ENCODE measurements around the gene ZNF319.
"Not testable (repeated sequence)": the region's sequence is repeated elsewhere in the genome, so short reads cannot be mapped to it uniquely, and the experiment has no call there.

ZNF319 gene

DNA sequence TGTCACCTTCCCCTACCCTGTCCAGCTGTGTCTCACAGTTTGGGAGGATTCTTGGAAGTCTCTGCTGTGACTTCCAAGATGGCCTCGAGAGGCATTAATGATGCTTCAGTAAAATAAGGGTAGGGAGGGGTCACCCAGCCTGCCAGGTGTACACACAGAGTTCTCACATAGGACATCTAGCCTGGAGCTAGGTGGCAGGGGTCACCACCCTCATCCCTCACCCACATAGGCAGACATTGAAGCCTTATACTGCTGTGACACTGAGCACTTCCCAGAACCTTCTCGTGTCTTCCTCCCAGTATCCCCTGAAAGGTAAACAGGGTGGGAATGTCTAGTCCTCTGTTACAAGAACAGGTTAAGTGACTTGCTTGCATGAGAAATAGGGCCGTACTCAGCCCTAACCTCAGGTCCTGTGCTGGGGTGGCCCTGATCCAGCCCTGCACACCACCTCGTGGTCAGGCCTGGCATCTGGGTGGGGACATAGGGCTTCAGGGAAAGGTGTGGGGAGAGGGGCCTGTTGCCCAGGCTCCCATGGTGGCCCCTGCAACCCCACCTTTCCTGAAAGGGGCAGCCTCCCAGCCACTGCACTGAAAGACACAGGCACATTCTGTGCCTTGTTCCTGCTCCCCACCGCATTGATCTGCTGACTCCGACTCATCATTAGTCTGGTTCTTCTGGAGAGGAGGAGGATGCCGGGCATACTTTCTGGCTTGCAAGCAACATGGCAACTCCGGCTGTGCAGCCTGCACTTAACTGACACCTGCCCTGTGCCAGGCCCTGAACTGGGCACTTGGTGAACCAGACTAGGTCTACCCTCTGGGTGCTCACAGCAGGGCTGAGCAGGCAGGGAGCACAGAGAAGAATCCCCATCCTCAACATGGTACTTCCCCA is 21.4 kb upstream of the ZNF319 start:
- DNase-seq (ENCODE audit: low read depth, low spot score), result no peak

DNA sequence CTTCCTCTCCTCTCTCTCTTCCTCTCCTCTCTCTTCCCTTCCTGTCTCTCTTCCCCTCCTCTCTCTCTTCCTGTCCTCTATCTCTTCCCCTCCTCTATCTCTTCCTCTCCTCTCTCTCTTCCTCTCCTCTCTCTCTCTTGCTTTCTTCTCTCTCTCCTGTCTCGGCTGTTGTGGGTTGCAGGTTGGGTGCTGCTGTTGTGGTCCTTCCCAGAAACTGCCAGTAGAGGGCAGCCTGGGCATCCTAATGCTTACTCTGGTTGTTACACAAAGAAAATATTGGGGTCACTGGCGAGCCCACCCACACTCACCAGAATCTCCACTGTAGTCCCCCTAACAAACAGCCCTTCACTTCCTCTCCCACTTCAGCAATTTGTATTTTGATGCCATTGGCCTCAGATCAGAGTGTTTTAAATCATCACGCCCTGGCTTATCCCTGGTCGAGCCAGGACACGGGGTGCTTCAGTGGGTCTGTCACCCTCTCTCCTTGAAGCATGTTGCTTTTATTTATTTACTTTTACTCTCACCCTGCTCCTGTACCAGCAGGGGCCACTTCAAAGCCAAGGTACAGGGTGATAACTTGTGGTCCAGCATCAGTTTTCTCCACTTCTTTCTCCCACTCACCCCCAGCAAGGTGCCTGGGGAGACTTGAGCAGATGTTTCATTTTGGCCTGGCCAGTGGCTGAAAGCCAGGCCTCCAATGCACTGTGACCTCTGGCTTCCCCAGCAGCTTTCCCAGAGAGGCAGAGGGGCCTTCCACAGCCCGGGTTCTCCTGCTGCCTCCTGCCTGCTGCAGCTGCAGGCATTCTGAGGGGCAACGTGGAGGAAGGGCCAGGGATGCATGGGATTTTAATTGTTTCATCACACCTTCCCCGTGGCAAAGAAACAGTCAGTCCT is 20.4 kb upstream of the ZNF319 start:
- DNase-seq (ENCODE audit: low read depth, low spot score), result no peak

DNA sequence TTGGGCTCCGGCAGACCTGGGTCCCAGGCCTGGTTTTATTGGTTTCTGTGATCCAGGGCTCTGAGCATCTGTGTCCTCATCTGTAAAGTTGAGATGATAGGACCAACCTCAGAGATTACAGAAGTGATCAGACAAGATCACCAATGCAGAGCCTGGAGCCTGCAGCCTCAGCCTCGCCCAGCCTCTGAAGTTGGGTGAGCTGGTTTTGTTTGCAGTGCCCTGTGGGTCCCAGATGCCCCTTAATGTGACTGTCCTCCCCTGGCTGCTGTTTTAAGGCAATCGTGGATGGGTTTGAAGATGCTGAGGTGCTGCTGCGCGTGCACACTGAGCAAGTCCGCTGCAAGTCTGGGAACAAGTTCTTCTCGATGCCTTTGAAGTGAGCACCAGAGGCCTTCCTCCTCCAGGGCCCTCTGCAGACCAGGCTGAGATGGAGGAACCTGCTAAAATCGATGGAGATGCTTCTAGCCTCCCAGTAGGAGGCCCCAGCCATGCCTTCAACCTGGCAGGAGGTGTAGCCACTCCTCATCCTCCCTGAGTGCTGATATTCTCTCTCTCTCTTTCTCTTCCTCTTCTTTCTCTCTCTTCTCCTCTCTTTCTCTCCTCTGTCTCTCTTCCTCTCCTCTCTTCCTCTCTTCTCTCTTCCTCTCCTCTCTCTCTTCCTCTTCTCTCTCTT is 19.5 kb upstream of the ZNF319 start:
- no peak for DNase-seq (ENCODE audit: low read depth, low spot score)

DNA sequence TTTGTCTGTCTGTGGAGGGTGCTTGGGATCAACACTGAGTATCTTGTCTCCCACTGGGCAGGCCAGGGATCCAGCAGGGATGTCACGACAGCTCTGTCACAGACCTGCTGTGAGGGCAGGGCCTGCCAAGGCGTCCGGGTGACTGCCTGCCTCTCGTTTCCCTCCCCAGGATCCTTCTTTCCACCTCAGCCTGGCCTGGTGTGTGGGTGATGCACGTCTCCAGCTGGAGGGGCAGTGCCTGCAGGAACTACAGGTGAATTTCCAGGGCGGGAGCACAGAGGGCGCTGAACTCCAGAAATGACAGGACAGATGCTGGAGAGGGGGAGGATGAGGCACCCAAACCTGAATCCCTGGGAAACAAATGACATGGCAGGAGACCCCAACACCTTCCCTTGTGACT is 18.3 kb upstream of the ZNF319 start:
- no peak for DNase-seq (ENCODE audit: low read depth, low spot score)

DNA sequence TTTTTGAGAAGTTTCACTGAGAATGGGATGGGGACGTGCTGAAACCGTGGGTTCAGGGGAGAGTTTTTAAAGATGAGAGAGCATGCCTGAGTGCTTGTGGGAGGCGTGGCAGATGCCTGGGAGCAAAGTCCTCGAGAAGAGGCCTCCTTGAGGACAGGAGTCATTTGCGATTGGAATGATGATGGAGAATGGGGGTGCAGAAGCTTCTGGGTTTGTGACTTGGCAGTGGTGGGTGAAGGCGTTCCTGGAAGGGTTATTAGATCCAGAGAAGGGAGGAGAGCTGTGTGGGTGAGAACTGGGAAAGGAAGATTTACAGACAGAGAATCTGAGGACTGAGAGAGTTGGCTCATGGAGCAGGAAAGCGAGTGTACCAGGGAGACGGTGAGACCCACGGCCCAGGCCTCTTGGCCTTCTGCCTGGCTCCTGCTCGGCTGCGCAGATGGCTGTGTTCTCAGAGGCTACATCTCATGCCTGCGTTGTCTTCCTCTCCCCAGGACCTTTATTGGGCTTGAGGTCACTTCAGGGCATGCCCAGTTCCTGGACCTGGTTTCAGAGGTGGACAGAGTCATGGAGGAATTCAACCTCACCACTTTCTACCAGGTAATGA is 16.5 kb upstream of the ZNF319 start:
- no peak for DNase-seq (ENCODE audit: low read depth, low spot score)

DNA sequence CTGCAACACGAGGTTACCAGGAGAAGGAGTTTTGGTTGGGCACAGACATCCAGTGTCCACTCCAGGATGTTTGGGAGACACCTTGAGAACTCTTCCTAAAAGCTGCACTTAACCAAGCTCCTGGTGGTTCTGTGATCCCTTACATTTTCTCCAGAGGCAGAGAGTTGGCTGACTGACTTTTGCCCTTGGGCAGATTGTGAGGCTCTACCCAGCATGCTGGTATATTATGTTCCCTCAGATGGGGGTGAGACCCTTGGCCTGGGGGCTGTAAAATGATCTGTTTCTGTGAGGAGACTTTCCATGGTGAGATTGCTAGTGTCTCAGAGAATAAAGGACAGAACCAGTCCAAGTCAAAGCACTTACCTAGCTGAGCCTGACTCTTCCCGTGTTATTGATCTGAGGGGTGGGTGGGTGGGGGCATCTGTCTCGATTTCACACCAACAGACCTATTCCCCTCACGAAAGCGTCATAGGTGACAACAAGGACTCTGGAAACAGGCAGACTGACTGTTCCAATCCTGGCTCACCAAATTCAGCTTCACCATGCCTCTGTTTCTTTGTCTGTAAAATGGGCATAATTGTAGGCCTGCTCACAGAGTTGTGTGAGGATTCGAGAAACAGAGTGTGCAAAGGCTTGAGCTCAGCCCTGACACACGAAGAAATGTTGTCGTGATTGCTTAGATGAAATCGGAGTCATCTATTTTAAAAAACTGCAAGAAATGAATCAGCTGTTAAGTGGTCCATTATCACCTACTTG is 12.9 kb upstream of the ZNF319 start:
- DNase-seq (ENCODE audit: low read depth, low spot score), result no peak

DNA sequence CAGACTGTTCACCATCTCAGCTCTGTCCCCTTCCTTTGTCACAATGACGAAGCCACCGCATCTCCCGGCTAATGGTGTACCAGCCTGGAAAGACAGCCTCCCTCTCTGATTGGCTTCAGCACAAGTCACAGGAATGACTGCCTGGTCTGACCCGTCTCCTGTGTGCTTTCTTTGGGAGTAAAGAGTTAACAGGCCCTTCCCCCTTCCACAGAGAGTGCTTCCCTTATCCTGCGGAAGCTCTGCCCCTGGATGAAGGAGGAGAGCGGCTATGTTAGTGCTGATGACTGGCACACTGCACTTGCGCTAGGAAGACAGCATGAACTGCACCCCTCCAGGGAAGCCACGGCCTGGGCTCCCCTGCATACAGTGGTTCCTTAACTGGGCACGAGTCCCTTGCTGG is 12.0 kb upstream of the ZNF319 start:
- DNase-seq (ENCODE audit: low read depth, low spot score), result no peak

DNA sequence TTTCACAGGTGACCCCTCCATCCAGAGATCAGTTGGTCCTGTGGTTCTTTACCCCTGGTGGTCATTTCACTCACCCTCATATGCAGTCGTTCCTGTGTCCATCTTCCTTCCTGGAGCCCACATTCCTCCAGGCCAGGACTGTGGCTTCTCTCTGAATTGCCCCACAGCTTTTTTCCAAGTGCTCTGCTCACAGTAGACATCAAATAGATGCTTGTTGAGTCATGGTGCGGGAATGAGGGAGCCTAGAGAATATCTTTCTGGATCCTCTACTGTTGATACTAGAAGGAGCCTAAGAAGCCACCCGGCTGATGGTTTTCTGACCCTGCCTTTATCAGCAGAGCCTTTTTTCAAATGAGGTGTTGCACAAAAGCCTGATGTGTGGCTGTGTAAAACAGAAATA is 11.2 kb upstream of the ZNF319 start:
- DNase-seq (ENCODE audit: low read depth, low spot score), result no peak

DNA sequence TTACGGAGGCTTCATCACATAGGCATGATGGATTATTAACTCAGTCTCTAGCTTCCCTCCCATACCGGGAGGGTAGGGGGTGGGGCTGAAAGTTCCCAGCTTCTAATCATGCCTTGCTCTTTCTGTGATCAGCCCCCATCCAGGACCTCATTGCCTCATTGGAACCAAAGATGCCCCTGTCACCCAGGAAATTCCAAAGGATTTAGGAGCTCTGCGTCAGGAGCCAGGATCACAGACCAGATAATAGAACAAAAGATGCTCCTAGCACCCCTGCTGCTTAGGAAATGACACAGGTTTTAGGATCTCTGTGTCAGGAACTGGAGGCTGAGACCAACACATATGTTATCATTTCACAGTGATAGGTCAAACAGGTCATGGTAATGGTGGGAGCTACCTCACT is 10.4 kb upstream of the ZNF319 start:
- no peak for DNase-seq (ENCODE audit: low read depth, low spot score)

DNA sequence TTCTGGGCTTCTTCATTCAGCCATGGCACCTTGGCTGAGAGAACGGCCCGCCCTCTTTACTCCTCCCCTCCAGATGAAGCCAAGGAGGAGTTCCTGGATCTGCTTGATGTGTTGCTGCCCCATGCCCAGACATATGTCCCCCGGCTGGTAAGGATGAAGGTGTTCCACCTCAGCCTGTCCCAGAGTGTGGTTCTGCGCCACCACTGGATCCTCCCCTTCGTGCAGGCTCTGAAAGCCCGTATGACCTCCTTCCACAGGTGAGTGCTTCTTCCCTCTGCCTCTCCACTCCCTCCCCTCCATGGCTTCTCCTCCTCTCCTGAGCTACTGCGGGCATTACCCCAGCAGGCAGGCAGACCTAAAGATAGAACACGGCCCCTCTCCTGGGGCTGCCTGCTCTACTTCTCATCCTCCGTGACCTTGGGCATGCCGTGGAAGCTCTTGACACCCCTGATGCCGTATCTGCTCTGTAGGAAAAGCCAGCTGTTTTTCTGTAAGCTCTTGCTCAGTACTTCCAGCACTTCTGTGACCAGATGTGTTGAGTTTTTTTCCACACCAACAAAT is 9.5 kb upstream of the ZNF319 start:
- DNase-seq (ENCODE audit: low read depth, low spot score), result no peak

DNA sequence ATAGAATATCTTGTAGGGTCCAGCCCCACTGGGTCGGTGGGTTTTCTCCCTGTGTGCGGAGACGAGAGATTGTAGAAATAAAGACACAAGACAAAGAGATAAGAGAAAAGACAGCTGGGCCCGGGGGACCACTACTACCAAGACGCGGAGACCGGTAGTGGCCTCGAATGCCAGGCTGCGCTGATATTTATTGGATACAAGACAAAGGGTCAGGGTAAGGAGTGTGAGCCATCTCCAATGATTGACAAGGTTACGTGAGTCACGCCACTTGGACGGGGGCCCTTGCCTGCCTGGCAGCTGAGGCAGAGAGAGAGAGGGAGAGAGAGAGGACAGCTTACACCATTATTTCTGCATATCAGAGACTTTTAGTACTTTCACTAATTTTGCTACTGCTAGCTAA is 4.3 kb upstream of the ZNF319 start:
- not testable (repeated sequence) for DNase-seq (ENCODE audit: low read depth, low spot score)

DNA sequence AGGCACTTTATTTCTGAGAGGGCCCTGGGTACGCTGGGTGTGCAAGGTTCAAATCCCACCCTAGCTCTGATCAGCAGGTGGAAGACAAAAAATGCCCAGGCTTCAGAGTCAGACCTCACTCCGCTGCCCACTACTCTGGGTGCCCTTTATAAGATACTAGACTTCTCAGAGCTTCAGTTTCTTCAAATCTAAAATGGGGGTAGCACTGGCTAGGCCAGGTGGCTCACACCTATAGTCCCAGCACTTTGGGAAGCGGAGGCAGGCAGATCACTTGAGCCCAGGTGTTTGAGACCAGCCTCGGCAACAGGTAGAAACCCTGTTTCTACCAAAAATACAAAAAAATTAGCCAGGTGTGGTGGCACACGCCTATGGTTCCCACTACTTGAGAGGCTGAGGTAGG is 2.5 kb upstream of the ZNF319 start:
- DNase-seq (ENCODE audit: low read depth, low spot score), result no peak

DNA sequence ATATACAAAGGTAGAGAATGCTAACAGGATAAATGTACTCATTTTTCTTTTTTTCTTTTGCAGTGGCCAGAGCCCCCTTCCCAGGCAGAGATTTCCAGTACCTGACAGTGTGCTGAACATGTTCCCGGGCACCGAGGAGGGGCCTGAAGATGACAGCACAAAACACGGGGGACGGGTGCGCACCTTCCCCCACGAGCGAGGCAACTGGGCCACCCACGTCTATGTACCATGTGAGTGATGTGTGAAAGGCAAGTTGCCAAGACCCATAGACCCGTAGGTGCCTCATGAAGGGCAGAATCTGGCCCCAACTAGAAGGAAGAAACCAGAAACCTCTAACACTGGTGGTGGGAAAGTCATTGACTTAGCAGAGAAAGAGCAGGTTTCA is 1.9 kb upstream of the ZNF319 start:
- no peak for DNase-seq (ENCODE audit: low read depth, low spot score)

DNA sequence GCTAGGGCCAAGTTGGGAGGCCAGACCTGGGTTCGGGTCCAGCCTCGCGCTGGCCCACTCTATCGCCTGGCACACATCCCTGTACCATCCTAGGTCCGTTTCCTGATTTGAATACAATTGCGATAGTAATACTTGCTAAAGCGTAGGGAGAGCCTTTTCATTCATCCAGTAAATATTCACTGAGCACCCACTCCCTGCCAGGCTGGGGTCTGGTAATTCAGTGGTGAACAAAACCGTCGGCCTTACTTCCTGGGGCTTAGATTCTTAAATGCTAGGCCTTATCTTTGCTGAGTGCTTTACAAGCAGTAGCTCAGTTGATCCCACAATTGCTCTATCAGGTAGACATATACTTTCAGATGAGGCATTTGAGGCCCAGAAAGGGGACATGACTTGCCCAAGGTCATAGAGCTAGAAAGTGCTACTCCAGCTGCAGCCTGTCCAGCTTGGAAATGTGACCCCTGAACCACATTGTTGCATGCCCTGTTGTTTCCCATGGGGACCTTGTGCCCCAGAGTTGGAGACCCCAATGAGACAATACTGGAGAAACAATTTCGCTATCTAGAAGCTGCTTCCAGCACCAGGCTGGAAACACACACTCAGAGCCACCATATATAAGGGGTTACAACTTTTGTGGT is 1.4 kb upstream of the ZNF319 start:
- no peak for DNase-seq (ENCODE audit: low read depth, low spot score)

DNA sequence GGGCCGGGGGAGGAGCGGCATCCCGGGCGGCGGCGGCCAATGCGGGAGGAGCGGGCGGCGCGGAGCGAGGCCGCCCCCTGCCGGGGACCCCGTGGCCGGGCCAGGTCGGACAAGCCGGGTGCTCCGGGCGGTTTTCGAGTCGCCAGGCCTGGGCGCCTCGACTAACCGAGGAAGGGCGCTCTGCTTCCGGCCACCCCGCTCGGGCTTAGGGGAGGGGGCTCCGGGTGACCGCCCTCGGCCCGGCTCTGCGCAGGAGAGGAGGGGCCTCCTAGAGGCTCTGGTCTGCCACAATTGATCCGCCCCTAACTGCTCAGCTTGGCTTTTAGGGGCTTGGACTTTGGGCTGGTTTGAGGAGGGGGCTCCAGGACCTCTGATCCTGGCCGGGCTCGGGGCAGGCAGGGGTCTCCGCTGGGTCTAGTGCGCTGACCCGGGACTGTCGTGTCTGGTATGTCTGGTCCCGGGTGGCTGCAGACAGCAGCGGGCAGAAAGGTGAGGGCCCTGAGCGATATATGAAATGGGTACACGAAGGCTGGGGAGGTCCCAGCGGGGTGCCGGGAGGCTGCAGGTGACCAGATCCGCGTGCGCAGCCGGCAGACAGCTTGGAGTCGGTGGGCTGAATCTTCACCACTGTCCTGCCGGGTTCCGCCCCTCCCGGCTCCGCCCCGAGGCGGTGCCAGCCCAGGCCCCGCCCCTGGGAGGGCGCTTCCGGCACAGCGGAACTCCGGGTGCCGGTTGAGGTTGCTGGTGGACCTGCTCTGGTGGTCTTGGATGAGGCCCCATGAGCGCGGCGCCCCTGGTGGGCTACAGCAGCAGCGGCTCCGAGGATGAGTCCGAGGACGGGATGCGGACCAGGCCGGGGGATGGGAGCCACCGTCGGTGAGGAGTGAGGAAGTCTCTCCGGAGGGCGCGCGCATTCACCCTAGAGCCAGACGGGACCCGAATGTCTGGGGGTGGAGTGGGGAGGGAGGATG is 519 bp upstream of the ZNF319 start, which contains the start of gene USB1:
USB1 (plus strand) TSS at position 702 of the 971 bp plus-strand sequence; CDS start at position 779, 77 bp downstream.
- peak; percentile 72 for DNase-seq (ENCODE audit: low read depth, low spot score)

DNA sequence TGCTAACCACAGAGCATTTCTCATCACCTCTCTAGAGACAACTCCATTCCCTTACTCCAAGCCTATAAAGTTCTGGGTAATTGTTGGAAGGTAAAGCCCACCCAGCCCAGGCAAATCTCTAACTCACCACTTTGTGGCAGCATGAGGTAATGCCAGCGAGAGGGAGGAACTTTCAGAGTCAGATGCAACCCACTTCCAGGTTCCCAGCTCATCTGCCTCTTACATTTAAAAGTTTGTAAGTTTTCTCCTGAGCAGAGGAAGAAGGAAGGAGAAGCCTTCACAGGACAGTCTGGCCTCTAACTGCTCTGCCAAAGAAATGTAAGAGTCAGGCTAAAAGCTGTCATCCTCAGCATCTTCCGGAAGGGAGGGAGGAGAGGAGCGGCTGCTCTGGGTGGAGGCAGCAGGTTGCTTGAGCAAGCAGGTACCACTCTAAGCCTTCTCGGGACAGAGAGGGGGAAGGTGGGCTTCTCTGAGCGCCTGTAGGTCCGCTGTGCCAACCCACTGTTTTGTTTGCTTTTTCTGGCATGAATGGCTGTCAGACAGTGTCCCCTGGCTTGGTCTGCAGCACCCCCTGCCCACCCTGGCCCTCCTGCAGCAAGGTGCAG is 1.0 kb downstream of the ZNF319 start:
- no peak for DNase-seq (ENCODE audit: low read depth, low spot score)

DNA sequence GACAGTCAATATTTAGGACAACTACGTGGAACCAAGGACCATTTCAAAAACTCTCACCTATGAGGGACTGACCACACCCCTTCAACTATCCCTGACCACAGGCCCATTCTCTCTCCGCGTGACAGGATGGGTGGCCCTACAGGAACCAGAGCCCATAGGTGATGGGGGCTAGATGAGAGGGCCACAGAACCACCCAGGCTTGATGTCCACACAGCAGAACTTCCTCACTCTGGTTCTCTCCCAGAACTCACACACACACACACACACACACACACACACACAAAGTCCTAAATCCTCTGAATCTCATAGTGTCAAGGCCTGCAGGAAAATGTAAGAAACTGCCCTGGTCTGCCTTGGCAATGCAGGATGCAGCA is 1.5 kb downstream of the ZNF319 start:
- DNase-seq (ENCODE audit: low read depth, low spot score), result no peak

DNA sequence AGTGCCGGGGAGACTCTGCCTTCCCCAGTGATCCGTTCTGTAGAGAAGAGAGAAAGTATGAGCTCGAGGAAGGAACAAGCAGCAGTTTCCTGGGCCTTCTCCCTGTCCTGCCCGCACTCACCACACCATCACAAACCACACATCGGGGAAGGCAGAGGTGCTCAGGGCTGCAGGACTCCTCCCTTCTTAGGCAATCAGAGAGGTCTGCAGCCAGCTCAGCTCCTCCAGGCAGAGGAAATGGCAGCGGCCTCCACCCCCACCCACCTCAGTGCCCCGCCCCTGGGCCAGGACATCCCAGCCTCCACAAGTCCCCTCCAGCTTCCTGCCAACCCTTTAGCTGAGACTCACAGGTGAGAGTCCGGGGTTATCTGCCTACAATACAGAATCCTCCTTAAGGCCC is 2.0 kb downstream of the ZNF319 start:
- no peak for DNase-seq (ENCODE audit: low read depth, low spot score)

Measured in activated naive CD8-positive, alpha-beta T cell treated with anti-CD3 and anti-CD28 coated beads, Interleukin-2, amount 50 U/mL, for 16 hours (primary cell).